H7 (cell line): ENCODE data around the gene DOCK7. TPM values are rescaled to one million over a fixed set of nuclear protein-coding genes. Genes with fewer than 3 reads are reported as not detected.
"Not testable (repeated sequence)": the region's sequence is repeated elsewhere in the genome, so short reads cannot be mapped to it uniquely, and the experiment has no call there.

ENCODE experiments used
- DNase-seq: peaks from one replicate; pipeline ENCODE4 v3.0.0; 2012
- H3K27me3 ChIP-seq: 2 replicates; pipeline ENCODE4 v1.6.0; 2011; ENCODE audit warnings: mild to moderate bottlenecking, low read length; ENCODE audit not compliant: control insufficient read depth, insufficient read depth
- H3K36me3 ChIP-seq: replicated peaks from 2 replicates; pipeline ENCODE4 v1.5.1; 2011; ENCODE audit warnings: low read length; ENCODE audit not compliant: control insufficient read depth, insufficient read depth
- H3K4me3 ChIP-seq: 2 replicates; pipeline ENCODE4 v1.5.1; 2011; ENCODE audit warnings: low read depth, mild to moderate bottlenecking, control low read depth, low read length, moderate library complexity; ENCODE audit not compliant: insufficient read depth
- total RNA-seq: library from RNA; depleted of rRNA; stranded (reverse); fragments of >200 nt; shearing (Covaris generic); gene quantifications from 2 replicates; pipeline ENCODE4 v1.2.3, GENCODE V29; 2014

DOCK7 gene
- total RNA-seq, 1 experiment from 2014 or later = 40.9 TPM

GRCh38 chr1:62677822-62678221 lies 10.4 kb downstream of the DOCK7 start:
- not testable (repeated sequence) for H3K36me3 ChIP-seq, DNase-seq, H3K27me3 ChIP-seq

GRCh38 chr1:62676611-62677356 lies 11.4 kb downstream of the DOCK7 start:
- H3K27me3 ChIP-seq = no peaks in the 10 kb centered on the region
- no peak overlapping the region for H3K4me3 ChIP-seq

More at GRCh38 chr1:62677822-62678221, 10.4 kb downstream of the DOCK7 start:
- not testable (repeated sequence) for H3K4me3 ChIP-seq

GRCh38 chr1:62673629-62674028 lies 14.6 kb downstream of the DOCK7 start:
- Histone ChIP-seq H3K4me3 (no peak overlapping the region), H3K36me3 (no peaks in the 10 kb centered on the region), H3K27me3 (no peaks in the 10 kb centered on the region)
- DNase-seq = no peak

More at GRCh38 chr1:62676611-62677356, 11.4 kb downstream of the DOCK7 start:
- DNase-seq = no peak
- no peaks in the 10 kb centered on the region for H3K36me3 ChIP-seq

GRCh38 chr1:62672029-62672428 lies 16.2 kb downstream of the DOCK7 start:
- Histone ChIP-seq H3K27me3 (no peaks in the 10 kb centered on the region), H3K4me3 (no peak overlapping the region), H3K36me3 (no peaks in the 10 kb centered on the region)
- DNase-seq = no peak

- no peaks in the 10 kb centered on the region; the same call in 1 of the 2 replicates for H3K36me3 ChIP-seq
- DNase-seq = no peak
- H3K4me3 ChIP-seq = no peak overlapping the region
- no peaks in the 10 kb centered on the region for H3K27me3 ChIP-seq
Measured at GRCh38 chr1:62654744-62655143, 33.4 kb downstream of the DOCK7 start.

GRCh38 chr1:62652387-62652786 lies 35.8 kb downstream of the DOCK7 start:
- H3K36me3 ChIP-seq = no peaks in the 10 kb centered on the region; the same call in 1 of the 2 replicates
- no peaks in the 10 kb centered on the region for H3K27me3 ChIP-seq
- no peak overlapping the region for H3K4me3 ChIP-seq
- no peak for DNase-seq

- Histone ChIP-seq H3K36me3 (no peaks in the 10 kb centered on the region; the same call in 1 of the 2 replicates), H3K27me3 (no peaks in the 10 kb centered on the region), H3K4me3 (no peak overlapping the region)
- DNase-seq = no peak
Measured at GRCh38 chr1:62643283-62643682, 44.9 kb downstream of the DOCK7 start.

GRCh38 chr1:62637392-62638105 lies 50.6 kb downstream of the DOCK7 start:
- no peaks in the 10 kb centered on the region for H3K27me3 ChIP-seq
- peak; percentile 19 for DNase-seq
- H3K36me3 ChIP-seq = no peaks in the 10 kb centered on the region

GRCh38 chr1:62628506-62628905 lies 59.7 kb downstream of the DOCK7 start:
- H3K36me3 ChIP-seq = no peaks in the 10 kb centered on the region; the same call in 1 of the 2 replicates

More at GRCh38 chr1:62637392-62638105, 50.6 kb downstream of the DOCK7 start:
- no peak overlapping the region for H3K4me3 ChIP-seq

GRCh38 chr1:62625415-62625814 lies 62.8 kb downstream of the DOCK7 start:
- DNase-seq = no peak
- H3K36me3 ChIP-seq = no peaks in the 10 kb centered on the region; the same call in 1 of the 2 replicates
- no peak overlapping the region for H3K4me3 ChIP-seq
- no peaks in the 10 kb centered on the region for H3K27me3 ChIP-seq

More at GRCh38 chr1:62628506-62628905, 59.7 kb downstream of the DOCK7 start:
- no peak for DNase-seq
- Histone ChIP-seq H3K4me3 (no peak overlapping the region), H3K27me3 (no peaks in the 10 kb centered on the region)

GRCh38 chr1:62621907-62622306 lies 66.3 kb downstream of the DOCK7 start:
- no peak overlapping the region for H3K4me3 ChIP-seq
- H3K27me3 ChIP-seq = no peaks in the 10 kb centered on the region
- DNase-seq = no peak
- no peaks in the 10 kb centered on the region for H3K36me3 ChIP-seq

GRCh38 chr1:62613890-62614289 lies 74.3 kb downstream of the DOCK7 start:
- no peaks in the 10 kb centered on the region for H3K27me3 ChIP-seq
- no peaks in the 10 kb centered on the region for H3K36me3 ChIP-seq
- DNase-seq = no peak
- no peak overlapping the region for H3K4me3 ChIP-seq

- no peaks in the 10 kb centered on the region for H3K36me3 ChIP-seq
- H3K27me3 ChIP-seq = no peaks in the 10 kb centered on the region
- DNase-seq = no peak
- H3K4me3 ChIP-seq = no peak overlapping the region
Measured at GRCh38 chr1:62613325-62613727, 74.9 kb downstream of the DOCK7 start.

- H3K4me3 ChIP-seq = no peak overlapping the region
- H3K27me3 ChIP-seq = no peaks in the 10 kb centered on the region
- H3K36me3 ChIP-seq = no peaks in the 10 kb centered on the region
- no peak for DNase-seq
Measured at GRCh38 chr1:62612770-62613169, 75.4 kb downstream of the DOCK7 start.

GRCh38 chr1:62610588-62610987 lies 77.6 kb downstream of the DOCK7 start:
- not testable (repeated sequence) for DNase-seq, H3K27me3 ChIP-seq, H3K4me3 ChIP-seq, H3K36me3 ChIP-seq
